HG02981 (cell line): Measurements from ENCODE around the gene OR2W3.

Experiments
- ATAC-seq: cut with Tn5 transposase; IDR thresholded peaks from one replicate; pipeline ENCODE4 v1.9.1; 2021; ENCODE audit warnings: mild to moderate bottlenecking, moderate library complexity; ENCODE audit not compliant: unreplicated experiment

Gene OR2W3

DNA sequence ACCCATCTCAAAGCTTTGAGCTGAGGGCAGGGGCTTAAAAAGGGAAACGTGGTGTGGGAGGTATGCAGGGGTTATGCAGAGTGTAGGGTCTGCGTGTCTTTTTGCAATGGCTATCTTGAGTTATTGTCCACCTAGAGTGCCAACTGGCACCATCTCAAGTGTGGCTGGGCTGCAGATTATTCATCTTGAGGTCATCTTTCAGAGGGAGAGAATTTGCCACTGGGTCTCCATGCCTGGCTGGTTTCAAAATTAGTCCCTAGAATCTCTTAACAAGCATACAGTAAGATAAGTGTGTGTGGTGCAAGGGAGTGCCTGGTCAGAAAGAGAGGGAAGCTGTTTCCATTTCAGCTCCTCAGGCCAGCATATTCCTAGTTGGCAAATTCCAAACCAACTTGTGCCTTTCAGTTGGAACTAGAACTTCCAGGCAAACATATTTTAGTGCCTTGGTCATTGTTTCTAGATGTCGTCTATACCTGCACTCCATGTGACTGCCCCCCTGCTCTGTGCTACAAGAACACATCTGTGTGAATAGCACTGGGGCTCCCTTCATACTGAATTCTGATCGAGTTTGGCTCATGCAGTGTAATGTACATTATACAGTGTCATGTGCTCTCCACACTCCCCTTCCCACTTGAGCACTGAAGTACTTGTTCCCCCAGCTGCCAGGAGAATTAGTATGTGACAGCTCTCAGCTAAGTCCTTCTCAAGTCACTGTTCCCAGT, 19.7 kb downstream of the OR2W3 start:
- no peak for ATAC-seq

DNA sequence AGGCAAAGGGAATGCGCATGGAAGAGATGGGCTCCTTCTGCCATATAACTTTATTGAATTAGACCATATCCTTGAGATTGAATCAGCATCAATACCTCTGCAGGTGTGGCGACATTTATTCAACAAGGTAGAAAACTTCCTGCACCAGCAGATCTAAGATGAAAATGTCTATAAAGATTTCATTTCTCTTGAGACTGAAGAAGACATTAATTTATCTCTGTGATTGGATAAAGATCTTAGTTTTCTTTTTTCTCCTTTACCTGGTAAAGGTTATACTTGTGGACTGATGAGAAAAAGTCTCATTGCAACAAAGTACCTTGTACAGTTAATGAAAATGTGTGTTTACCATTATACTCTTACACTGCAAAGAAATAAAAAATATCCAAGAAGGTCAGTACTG, 24.6 kb downstream of the OR2W3 start, which contains the start of gene OR2T8:
Gene OR2T8 (plus strand): TSS at position 301 of the 400 bp plus-strand sequence. CDS start 766 bp downstream, outside the sequence.
- ATAC-seq, result no peak

DNA sequence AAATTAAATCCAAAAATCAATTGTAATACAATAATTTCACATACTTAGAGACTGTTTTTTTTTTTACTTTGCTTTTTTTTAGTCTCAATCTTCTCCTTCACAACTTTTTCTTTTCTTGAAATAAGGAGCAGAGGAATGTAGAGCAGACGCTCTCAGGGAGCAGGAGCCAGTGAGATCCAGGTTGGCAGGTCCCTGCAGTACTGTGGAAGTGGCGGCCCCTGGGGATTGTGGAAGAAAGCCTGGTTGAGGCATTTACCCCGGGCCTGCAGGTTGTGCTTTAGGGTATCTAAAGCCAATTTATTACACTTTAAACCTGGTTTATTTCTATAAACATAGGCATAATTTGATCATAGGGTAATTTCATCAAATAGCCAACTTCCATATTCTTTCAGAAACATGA, 28.6 kb downstream of the OR2W3 start:
- no peak for ATAC-seq

DNA sequence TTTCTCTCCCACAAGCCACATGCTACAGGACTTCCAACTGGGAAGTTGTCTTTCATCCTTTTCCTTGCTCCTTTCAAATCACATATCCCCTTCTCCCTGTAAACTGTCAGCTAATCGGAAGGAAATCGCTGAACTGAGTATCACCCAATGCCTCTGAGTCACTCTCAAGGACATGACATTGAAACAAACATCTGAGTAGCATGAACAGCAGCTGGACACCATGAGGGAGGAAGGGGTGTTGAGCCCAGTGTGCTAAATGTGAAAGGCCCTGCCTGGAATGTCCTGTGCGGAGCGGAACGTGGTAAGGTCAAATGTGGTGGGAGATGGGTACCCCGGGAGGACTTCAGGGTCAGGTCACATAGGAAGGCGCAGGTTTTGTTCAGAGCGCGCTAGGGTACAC, 29.5 kb downstream of the OR2W3 start, which contains the start of gene OR2AJ1:
Gene OR2AJ1 (plus strand): TSS at position 22 of the 400 bp plus-strand sequence. CDS start 8,880 bp downstream, outside the sequence.
- no peak for ATAC-seq

DNA sequence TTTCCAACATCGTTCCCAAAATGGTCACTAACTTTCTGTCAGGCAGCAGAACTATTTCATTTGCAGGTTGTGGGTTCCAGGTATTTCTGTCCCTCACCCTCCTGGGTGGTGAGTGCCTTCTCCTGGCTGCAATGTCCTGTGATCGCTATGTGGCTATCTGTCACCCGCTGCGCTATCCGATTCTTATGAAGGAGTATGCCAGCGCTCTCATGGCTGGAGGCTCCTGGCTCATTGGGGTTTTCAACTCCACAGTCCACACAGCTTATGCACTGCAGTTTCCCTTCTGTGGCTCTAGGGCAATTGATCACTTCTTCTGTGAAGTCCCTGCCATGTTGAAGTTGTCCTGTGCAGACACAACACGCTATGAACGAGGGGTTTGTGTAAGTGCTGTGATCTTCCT, 38.6 kb downstream of the OR2W3 start:
- ATAC-seq, result no peak

DNA sequence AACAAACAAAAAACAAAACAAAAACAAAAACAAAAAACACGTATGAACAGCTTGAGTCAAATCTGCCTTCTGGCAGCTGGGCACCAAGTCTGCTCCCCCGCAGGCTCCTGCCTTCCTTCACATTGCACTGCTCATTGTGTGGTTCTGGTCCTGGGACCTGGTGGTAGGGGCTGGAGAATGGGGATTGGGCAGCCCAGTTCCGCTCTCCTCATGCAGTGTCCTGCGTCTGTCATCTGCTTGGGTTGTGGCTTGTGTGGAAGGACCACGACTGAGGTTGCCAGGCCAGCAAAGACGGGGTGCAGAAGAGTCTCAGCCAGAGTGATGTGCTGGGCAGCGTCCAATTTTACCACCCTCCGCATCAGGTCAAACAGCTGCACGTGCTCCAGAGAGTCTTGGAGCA, 40.4 kb downstream of the OR2W3 start:
- no peak for ATAC-seq

- ATAC-seq, result no peak
These were observed 41.0 kb downstream of the OR2W3 start for GRCh38 chr1:247936415-247936814.

- peak; percentile 100 for ATAC-seq
These were observed 41.8 kb downstream of the OR2W3 start for GRCh38 chr1:247936965-247937734.

GRCh38 chr1:247942624-247943023, 47.2 kb downstream of the OR2W3 start:
- ATAC-seq, result no peak
